ENCODE results near the gene CHST11.

Gene CHST11

GRCh38 chr12:104721039-104721405, 264.3 kb downstream of the CHST11 start:
- DNase-seq (ENCODE audit: low read depth): no peak
- H3K4me3 ChIP-seq (replicated peaks; ENCODE audit: low read depth, low read length): no peak overlapping the region

GRCh38 chr12:104721936-104722335, 265.2 kb downstream of the CHST11 start:
- no peak overlapping the region for H3K4me3 ChIP-seq (replicated peaks; ENCODE audit: low read depth, low read length)
- DNase-seq (ENCODE audit: low read depth): no peak
- no peak for TF ChIP-seq CTCF (IDR thresholded peaks at IDR 0.05; ENCODE audit: low read length, missing control alignments)

More at GRCh38 chr12:104721039-104721405, 264.3 kb downstream of the CHST11 start:
- no peak for TF ChIP-seq CTCF (IDR thresholded peaks at IDR 0.05; ENCODE audit: low read length, missing control alignments)

GRCh38 chr12:104722601-104723534, 266.1 kb downstream of the CHST11 start:
- DNase-seq (ENCODE audit: low read depth): no peak
- H3K4me3 ChIP-seq (replicated peaks; ENCODE audit: low read depth, low read length): no peak overlapping the region
- no peak for TF ChIP-seq CTCF (IDR thresholded peaks at IDR 0.05; ENCODE audit: low read length, missing control alignments)

DNA sequence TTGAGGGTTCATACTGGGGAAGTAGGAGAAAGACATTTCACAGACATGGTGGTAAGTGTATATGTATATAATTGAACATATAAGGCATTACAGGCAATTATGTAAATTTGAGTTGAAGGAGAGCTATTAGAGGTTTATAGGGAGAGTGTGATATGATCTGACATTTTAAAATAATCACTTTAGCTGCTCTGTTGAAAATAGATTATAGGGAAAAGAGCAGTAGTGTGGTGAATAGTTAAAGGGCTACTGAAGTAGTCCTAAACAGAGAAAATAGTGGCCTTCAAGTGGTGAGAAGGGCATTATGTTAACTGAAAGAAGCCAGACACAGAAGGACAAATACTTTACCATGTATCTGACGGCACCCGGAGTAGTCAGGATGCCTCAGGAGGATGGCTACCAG, 267.1 kb downstream of the CHST11 start:
- DNase-seq (ENCODE audit: low read depth): no peak
- H3K4me3 ChIP-seq (replicated peaks; ENCODE audit: low read depth, low read length): no peak overlapping the region
- TF ChIP-seq CTCF (IDR thresholded peaks at IDR 0.05; ENCODE audit: low read length, missing control alignments): no peak

DNA sequence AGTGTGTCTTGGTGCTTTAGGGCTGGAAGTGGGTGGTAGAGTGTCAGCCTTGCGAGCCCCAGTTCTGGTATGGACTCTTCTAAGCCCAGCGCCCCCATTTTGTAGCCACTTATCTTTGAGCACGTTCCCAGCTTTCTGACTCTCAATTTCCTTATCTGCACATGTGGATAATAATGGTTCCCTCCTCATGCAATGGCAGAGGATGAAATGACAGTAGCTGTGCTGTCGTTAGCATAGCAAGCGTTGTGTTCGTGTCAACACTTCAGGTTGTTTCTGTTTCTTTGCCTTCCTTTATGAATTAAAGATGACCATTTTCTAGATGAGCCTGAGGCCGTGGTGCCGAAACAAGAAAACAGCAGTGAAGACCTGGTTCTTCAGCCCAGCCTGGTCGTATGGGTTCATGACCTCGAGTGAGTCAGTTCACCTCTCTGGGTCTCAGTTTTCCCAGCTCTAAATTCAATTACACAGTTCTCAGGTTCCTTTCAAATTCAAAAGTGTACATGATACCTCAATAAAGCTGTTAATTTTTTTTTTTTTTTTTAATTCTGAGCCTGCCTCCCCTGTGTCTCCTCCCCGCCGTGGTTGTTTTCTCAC, 268.3 kb downstream of the CHST11 start:
- no peak overlapping the region for H3K4me3 ChIP-seq (replicated peaks; ENCODE audit: low read depth, low read length)
- TF ChIP-seq CTCF (IDR thresholded peaks at IDR 0.05; ENCODE audit: low read length, missing control alignments): no peak
- no peak for DNase-seq (ENCODE audit: low read depth)

GRCh38 chr12:104725610-104726009, 268.9 kb downstream of the CHST11 start:
- no peak for DNase-seq (ENCODE audit: low read depth)
- no peak for TF ChIP-seq CTCF (IDR thresholded peaks at IDR 0.05; ENCODE audit: low read length, missing control alignments)
- H3K4me3 ChIP-seq (replicated peaks; ENCODE audit: low read depth, low read length): no peak overlapping the region

All from fibroblast of pulmonary artery (primary cell).